Activated CD4-positive, alpha-beta T cell treated with anti-CD3 and anti-CD28 coated beads for 24 hours (primary cell): ENCODE results near the gene OR1N2.
"Not testable (repeated sequence)": the region's sequence is repeated elsewhere in the genome, so short reads cannot be mapped to it uniquely, and the experiment has no call there.

ENCODE experiments used
- DNase-seq, 2 donors: peaks; one replicate each; pipeline ENCODE4 v3.0.0-alpha.2; 2020; ENCODE audit warnings: low read depth in 2 of 2

OR1N2 gene, protein sequence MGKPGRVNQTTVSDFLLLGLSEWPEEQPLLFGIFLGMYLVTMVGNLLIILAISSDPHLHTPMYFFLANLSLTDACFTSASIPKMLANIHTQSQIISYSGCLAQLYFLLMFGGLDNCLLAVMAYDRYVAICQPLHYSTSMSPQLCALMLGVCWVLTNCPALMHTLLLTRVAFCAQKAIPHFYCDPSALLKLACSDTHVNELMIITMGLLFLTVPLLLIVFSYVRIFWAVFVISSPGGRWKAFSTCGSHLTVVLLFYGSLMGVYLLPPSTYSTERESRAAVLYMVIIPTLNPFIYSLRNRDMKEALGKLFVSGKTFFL

GRCh38 chr9:122552812-122553211, at the start of gene OR1N2:
OR1N2 (plus strand) TSS chr9:122553112; CDS start chr9:122553212, 100 bp downstream.
- DNase-seq = no peak

DNA sequence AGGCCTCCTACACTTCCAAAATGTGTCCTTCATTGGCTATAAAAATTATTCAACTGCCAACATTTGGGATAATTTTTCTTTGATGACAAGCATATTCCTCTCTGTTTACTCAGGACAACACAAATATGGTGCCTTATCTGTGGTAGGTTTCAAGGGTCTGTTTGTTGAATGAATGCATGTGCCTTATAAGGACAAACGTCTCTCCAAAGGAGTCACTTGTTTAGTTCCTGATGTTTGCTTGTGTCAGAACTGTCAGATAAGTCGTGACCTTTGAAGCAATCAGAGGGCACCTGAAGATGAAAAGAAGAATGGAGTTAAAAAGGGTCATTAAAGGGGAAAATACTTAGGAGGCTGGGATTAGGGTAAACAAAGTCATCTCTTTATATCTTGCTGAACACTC, 45.9 kb upstream of the OR1N2 start:
- DNase-seq = no peak

DNA sequence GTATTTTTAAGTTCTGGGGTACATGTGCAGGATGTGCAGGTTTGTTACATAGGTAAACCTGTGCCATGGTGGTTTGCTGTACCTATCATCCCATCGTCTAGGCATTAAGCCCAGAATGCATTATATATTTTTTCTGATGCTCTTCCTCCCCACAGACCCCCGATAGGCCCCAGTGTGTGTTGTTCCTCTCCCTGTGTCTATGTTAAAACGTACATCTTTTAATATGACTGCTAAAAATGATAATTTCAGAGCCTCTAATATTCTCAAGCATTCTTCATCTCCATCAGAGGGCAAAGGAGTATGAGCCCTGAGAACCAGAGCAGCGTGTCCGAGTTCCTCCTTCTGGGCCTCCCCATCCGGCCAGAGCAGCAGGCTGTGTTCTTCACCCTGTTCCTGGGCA, 42.4 kb upstream of the OR1N2 start, which contains the start of gene OR1J2:
Gene OR1J2, plus strand, starts transcription at position 301 of the 400 bp plus-strand sequence. Its CDS starts 0 bp downstream, at position 301.
- DNase-seq = no peak

- no peak for DNase-seq
Measured at GRCh38 chr9:122518226-122518625, 34.7 kb upstream of the OR1N2 start.

- no peak for DNase-seq
Measured at GRCh38 chr9:122518841-122519240, 34.1 kb upstream of the OR1N2 start, which contains the start of gene OR1J4. OR1J4 (plus strand) TSS chr9:122519141; CDS start chr9:122519141, 0 bp downstream.

GRCh38 chr9:122519376-122519775, 33.5 kb upstream of the OR1N2 start:
- no peak for DNase-seq

DNA sequence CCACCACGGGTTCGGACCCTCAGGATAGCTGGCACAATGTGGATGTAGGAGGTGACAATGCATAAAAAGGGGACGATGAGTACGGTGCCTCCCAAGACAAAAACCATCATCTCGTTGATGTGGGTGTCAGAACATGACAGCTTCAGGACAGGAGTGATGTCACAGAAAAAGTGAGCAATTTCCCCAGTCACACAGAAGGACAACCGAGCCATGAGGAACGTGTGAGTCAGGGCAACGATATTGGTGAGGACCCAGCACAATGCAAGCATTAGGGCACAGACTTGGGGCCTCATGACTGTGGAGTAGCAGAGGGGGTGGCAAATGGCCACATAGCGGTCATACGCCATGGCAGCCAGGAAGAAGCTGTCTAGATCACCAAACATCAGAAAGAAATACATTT, 26.3 kb upstream of the OR1N2 start:
- DNase-seq = peak in 1 of 2 donors; percentile 0

- DNase-seq = no peak
Measured at GRCh38 chr9:122527193-122527592, 25.7 kb upstream of the OR1N2 start, which contains the start of gene OR1N1. OR1N1 (minus strand) TSS chr9:122527293; CDS start chr9:122527293, 0 bp downstream.

DNA sequence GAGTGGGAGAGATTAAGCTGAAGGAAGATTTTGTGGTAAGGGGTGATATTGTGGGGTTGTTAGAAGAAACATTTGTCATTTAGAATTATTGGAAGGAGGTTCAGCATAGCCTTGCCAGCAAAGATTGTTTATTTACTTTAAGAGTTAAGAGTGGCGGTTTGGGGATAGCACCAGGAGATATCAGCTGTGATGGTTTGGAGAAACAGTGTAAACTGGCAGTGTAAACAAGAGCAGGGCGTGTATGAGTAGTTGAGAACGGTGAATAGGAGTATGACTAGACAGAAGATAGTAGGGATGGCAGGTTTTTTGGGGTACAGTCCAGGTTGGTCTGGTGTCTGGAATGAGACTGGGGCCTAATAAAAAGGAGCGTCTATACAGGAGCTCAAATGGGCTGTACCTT, 21.8 kb upstream of the OR1N2 start:
- not testable (repeated sequence) for DNase-seq

GRCh38 chr9:122536134-122536533, 16.8 kb upstream of the OR1N2 start:
- DNase-seq = no peak

- DNase-seq = not testable (repeated sequence)
Measured at GRCh38 chr9:122537066-122537465, 15.8 kb upstream of the OR1N2 start.

- no peak for DNase-seq
Measured at GRCh38 chr9:122538757-122539156, 14.2 kb upstream of the OR1N2 start.

DNA sequence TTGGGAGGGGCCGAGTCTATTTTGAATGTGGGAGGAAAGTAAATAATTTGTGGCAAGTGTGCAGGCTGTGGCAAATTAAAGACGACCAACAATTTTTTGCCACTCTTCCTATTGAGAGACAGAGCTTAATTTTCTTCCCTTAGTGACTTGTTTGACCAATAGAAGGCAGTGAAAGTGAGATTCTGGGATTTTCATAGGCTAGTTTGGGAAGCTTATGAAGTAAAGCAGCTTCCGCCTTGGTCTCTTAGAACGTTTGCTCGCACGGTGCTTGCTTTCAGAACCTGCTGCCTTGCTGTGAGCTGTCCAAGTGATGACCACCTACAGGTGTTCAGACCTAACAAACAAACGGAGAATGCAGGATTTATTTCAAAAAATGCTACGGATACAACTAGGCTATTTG, 6.7 kb upstream of the OR1N2 start:
- DNase-seq = no peak

GRCh38 chr9:122551371-122551770, 1.5 kb upstream of the OR1N2 start:
- DNase-seq = no peak

GRCh38 chr9:122561446-122561845, 8.5 kb downstream of the OR1N2 start:
- DNase-seq = no peak

GRCh38 chr9:122562134-122562760, 9.3 kb downstream of the OR1N2 start:
- no peak for DNase-seq

DNA sequence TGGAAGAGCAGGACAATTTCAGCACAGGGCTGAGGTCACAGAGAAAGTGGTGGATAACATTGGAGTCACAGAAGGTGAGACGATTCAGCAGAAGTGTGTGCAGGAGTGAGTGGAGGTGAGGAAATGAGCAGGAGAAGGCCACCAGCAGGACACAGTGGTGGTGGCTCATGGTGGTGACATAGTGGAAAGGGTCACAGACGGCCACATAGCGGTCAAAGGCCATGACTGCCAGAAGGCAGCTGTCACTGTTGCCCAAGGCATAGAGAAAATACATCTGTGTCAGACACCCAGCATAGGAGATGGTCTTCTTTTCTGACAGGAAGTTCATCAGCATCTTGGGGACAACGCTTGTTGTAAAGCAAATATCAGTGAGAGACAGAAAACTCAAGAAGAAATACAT, 15.0 kb downstream of the OR1N2 start:
- DNase-seq = no peak

DNA sequence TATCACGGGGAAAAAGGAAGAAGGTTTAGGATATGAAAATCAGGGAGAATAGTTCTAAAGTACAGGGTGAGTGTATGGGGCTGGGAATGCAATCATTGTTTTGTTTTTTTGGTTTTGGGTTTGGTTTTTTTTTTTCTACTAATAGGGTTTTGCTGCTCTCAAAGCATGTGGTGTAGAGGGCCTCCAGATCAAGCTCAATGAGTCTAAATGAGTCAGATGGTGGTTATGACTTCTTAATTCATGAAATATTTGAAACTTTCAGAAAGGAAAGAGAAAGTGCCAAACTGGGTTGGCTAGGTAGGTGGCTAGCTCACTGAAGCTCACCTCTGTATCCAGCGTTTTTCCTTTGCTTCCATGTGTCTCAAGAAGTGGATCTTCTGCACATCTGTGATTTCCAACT, 19.5 kb downstream of the OR1N2 start:
- no peak for DNase-seq

GRCh38 chr9:122579874-122580273, 27.0 kb downstream of the OR1N2 start:
- DNase-seq = no peak

DNA sequence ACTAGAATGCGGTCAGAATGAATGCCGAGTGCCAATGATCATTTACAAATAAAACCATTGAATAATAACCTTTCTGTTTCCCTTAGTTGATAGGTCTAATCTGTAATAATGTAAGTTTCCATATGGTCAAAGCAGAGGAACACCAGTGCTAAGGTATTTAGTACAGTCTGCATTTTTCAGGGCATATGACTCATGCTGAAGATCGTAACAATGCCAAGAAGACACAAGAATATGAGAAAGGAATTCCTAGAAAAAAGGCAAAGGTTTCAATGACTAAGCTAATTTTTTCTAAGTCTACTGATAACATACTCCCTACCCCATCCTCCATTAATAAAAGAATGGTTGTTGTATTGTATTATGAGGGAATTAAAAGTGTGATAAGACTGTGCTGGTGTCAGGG, 27.4 kb downstream of the OR1N2 start:
- DNase-seq = no peak

- not testable (repeated sequence) for DNase-seq
Measured at GRCh38 chr9:122583284-122583683, 30.4 kb downstream of the OR1N2 start, which contains the start of gene OR1L8. OR1L8 (minus strand) TSS chr9:122583384; CDS start chr9:122568477, 14,907 bp downstream.
